Stimulated activated CD8-positive, alpha-beta memory T cell treated with anti-CD3 and anti-CD28 coated beads, Interleukin-15, amount 100 ng/mL, for 1 hour (primary cell): ENCODE data around the gene PPP1R9A.

ENCODE experiments used
- DNase-seq: peaks from one replicate; pipeline ENCODE4 v3.0.0-alpha.2; 2020; ENCODE audit warnings: low read depth

The PPP1R9A gene

DNA sequence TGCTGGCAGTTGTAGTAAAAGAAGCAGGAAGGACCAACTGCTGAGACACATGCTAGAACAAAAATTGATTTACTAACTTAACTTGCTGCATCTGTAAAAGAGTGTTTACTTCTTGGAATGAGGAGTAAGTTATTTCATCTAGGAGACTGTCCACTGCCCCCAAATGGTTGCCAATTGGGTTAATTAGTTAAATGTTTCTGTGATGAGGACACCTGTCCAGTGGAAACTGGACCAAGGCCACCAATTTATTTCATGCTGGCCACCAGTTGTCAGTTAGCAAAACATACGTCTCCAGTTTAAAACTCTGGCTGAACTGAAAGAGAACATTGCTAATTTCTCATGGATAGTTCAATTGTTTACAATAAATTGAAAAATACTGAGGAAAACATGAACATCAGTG lies 191.7 kb downstream of the PPP1R9A start:
- DNase-seq: no peak

DNA sequence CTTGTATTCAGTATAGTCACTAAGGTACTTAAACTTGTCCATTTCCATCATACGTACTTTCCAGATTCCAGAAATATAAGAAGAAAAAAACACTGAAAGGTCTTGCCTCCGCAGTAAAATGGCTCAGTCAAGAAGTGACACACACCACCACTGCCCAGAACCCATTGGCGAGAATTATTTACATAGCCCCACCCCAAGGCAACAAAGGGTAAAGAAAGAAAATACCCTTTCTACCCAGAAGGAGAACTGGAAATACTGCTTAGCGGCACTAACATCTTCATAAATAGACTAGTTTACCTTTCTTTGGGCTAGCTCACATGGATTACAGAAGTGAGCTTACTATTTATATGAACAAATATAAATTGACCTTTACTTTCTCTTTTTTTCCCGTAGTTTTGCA lies 194.0 kb downstream of the PPP1R9A start:
- DNase-seq: no peak

DNA sequence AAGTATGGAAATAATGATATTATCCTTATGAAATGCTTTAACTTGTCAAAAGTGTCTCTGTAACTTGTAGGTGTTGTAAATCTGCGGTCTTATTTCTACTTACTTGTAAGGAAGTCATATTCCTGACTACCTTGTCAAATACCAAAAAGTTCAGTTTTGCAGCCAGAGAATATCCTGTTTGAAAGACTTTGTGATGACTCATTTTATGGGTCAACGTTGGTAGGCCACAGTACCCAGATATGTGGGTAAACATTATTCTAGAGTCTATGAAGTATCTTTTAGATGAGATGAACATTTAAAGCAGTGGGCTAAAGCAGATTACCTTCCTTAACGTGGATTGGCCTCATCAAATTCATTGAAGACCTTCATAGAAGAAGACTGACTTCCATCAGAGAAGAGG lies 195.3 kb downstream of the PPP1R9A start:
- no peak for DNase-seq

DNA sequence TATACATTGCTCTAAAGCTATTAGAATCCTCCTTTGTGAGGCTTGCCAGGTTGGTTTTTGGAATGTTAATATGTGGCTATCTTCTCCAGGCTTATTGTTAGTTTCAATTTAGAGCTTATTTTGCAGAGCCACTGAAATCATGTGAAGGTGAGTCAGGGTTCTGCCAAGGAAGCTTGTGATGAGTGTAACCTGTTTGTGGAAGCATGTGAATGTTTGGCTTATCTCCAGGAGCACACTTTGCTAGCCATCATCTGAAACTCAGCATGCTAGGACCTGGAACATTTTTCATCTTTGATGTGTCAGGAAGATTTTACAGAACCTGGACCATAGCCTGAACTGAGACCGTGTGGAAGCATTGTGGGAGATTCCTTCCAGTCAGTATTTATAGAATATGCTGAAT lies 197.3 kb downstream of the PPP1R9A start:
- no peak for DNase-seq

DNA sequence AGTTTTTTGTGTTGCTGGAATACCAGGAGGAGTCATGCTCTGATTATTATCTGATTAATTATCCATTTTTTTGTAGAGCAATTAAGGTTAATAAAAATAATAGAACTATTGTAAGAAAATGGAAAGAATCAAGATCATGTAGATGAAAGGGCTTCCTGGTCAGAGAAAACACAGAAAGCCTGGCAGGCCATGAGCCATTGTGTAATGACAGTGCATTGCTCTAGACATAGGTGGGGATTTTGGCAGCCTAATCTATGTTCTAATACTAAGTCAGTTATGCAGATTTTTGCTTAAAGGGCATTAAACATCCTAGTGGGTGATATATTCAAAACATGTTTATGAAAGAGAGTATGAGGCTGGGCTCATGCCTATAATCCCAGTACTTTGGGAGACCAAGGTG lies 198.2 kb downstream of the PPP1R9A start:
- DNase-seq: no peak

DNA sequence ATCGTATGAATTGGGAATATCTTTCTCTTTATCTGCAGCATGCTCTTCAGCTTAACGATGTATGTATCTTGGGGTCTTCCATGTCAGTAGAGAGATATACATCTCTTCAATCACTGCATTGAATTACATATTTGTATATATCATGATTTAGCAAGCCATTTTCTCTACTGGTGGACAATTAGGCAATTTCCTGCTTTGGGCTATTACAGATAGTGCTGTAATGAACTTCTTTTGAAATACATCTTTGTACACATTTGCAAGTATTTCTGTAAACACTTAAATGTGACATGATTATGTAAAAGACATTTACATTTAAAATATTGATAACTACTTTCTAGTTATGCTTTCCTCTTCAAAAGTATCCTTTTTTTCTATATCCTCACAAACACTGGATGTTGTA lies 199.0 kb downstream of the PPP1R9A start:
- DNase-seq: no peak

DNA sequence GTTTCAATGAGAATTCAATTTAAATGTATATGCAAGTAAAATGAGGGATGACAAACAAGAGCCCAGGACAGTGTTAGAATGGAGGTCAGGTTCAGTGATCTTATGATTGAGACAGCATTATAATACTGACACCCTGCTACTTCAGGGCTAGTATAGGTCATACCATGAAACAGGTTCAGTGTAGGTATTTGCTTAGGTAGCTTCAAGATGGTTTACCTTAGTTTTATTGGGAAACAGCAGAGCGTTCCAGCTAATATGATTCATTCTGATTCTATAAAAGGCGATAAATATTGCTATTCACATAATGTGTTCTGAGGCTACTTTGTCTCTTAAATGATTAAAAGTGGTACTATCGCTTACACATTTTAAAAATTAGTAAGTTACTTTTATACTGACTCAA lies 203.3 kb downstream of the PPP1R9A start:
- no peak for DNase-seq

DNA sequence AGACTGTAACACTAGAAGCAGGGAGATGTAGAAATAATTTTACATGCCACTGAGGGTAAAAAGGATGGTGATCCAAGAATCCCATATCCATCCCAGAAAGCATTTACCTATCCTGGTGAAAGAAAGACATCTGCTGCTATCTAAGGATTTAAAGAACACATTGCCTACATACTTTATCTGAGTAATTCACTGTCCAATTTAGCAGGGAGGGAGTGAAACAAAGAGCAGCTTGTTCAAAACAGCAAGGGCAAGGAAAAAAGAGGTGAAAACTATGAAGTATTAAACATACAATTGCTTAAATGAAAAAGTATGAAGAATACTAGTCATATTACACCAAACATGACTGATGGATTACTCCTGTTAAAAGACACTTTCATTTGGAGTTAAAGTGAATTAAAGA lies 206.2 kb downstream of the PPP1R9A start:
- DNase-seq: no peak

DNA sequence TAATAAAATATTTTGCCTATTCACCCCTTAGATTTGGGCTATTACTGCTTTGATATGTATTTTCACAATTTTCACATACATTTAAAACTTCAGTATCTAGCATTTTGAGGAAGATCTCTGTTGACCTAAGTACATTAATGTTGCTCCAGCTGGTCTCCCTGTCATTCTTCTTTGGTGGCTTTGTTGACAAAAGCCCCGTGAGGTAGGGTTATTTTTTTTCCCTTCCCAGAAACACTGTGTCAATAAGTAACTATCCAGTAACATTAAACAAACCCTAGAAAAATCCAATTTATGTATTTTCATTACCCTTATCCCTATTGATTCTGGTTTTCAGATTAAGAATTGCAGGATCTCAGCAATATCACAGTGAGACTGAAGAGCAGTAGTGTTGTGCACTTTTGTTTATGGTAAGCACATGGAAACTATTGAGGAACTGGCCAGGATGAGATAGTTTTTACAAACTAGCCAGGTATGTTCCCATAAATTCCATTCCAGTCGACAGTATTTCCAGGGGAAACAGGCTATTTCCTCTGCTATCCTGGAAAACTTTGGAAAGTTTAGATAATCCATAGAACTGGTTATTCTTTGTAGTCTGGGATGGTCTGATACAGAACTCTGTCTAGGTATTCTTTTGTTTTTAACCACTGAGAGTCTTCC lies 218.8 kb downstream of the PPP1R9A start:
- DNase-seq: no peak

DNA sequence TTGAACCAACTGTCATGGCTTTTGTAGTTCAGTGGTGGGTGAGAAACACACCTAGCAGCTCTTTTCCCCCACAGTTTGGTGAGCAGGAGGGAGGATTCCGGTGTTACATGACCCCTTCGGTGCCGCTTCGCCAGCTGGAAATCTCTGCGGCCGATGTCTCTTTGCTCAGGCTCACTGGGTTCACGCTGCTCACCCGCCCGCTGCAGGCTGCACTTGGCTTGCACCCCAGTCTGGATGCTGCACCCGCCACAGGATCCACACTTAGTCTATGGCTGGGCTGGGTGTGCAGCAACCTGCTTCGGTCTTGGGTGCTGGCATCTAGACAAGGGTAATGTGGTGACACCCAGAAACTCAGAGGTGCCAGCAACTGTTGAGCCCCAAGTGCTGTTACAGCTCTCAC lies 225.1 kb downstream of the PPP1R9A start:
- no peak for DNase-seq

DNA sequence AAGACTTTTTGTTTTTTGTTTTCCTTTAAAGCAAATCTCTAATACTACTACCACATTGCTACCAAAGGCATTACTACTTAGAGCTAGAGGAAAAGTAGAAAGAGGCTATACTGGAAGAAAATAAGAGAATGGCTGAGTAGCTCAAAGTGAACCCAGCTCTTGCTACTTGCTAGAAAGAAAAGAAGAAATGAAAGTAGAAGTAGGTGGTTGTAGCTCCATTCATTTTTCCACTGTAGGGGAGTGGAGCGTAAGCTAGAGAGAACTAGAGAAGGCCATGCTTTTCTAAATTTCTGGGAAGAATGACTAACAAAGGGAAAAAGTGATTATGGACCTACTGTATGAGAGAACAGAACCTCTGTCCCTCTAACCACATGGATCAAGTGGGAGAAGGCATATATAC lies 232.5 kb downstream of the PPP1R9A start:
- no peak for DNase-seq

DNA sequence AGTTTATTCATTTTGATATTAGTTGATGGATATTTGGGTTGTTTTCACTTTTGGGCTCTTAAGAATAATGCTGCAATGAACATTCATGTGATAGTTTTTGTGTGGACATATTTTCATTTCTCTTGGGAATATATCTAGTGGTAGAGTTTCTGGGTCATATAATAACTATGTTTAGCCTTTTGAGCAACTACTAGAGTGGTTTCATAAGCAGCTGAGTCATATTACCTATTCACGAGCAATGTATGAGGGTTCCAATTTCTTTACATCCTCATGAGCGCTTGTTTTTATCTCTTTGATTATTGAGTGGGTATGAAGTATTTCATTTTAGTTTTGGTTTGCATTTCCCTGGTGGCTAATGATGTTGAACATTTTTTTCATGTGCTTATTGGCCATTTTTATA lies 234.4 kb downstream of the PPP1R9A start:
- no peak for DNase-seq

DNA sequence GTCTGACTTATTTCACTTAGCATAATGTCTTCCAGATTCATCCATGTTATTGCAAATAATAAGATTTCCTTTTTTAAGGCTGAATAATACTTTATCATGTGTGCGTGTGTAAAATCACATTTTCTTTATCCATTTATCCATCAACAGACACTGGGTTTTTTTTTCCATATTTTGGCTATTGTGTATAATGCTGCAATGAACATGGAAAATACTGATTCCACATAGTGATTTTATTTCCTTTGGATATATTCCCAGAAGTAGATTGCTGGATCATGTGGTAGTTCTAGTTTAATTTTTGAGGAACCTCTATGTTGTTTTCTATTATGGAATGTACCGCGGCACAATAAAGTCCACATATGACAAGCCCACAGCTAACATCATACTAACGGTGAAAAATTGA lies 236.9 kb downstream of the PPP1R9A start:
- DNase-seq: no peak

DNA sequence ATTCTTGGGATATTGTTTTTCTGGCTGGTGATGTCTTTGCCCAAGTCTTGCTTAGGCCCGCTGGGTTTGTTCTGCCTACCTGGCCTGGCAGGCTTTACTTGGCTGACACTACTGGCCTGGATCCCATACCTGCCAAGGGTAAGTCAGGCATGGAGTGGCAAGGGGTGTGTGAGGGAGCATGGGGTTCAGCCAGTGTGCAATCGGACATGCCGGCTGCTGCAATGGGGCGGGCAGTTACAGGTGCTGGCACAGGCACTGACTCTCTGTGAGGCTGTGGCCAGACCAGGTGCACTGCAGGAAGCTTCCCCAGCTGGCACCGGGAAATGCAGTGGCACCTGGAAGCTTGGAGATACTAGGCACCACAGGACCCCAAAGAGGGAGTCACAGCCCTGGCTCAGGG lies 248.6 kb downstream of the PPP1R9A start:
- no peak for DNase-seq

DNA sequence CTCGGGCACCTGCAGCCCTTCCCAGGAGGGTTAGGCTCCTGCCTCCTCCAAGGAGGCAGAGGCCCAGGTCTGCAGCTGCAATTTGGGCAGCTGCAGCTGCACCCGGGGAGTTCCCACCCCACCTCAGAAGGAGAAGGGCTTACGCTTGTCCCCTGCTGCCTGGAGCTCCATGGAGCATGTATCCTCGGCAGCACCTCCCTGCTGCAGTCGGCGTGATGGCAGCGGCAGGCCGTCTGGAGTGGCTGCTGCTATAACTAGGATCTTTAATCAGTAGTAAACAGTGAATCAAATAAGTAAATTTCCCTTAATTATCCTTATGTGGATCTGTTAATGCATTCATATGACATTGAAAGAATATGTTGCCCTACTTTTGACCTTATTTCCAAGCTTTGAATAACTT lies 250.0 kb downstream of the PPP1R9A start:
- no peak for DNase-seq

DNA sequence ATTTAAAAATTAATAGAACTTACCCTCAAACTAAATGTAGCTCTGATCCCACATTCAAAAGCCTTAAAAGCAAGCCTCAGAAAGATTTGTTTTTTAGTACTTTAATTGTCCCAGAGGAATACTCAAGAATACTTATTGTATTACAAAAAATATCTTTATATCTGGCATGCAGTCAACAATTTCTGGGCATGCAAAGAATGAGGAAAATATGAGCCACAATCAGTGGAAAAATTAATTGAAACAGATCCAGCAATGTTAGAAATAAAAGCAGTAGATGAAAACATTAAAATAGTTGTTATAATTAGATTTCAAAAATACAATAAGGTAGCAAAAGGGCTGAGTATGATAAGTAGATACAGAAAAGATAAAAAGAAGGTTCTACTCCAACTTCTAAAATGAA lies 262.3 kb downstream of the PPP1R9A start:
- no peak for DNase-seq

DNA sequence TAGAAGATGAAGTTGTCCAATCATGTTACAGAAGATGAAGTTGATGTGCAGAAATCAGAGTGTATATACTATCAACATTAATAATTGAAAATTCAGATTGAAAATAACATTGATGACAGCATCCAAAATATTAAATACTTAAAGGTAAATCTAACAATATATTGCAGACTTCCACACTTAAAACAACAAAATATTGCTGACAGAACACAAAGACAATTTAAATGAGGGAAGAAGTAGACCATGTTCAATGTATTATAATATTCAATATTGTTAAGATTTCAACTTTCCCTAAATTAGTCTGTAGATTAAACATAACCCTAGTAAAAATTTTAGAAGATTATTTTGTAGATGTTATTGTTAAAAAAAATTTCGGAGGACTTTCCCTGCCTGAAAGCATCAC lies 265.0 kb downstream of the PPP1R9A start:
- no peak for DNase-seq

DNA sequence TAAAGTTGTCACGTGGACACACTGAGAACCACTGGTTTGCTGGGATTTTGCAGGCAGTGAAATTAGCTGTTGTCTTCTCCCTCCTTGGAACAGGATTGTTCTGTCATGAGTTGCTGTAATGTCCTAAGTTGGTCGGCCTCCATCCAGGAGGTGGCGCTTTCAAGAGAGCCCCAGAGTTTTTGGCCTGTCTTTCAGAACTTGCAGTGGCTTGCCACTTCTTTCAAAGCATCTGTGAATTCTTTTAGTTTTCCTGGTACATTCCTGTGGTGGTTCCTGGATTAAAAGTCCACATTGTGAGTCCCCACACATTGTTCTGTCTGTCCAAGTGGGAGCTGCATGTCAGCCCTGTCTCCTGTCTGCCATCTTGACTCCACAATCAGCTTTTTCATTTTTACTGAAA lies 283.1 kb downstream of the PPP1R9A start:
- DNase-seq: no peak

DNA sequence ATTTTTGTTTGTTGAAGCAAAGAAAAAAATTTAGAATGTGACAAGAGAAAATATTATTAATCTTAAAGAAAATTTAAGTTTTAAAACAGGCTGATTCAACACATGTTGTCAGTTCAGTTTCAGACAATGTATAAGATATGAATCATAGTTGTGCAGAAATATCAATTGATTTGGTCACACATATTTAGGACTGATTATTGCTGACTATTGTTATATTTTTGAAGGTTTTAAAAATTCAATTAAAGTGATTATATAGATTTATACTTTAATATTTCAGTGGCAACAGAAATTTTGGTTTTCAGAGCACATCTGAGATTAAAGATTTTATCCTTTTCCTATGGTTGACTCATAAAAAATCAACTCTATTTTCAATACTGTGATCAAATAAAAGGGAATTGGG lies 284.4 kb downstream of the PPP1R9A start:
- no peak for DNase-seq

DNA sequence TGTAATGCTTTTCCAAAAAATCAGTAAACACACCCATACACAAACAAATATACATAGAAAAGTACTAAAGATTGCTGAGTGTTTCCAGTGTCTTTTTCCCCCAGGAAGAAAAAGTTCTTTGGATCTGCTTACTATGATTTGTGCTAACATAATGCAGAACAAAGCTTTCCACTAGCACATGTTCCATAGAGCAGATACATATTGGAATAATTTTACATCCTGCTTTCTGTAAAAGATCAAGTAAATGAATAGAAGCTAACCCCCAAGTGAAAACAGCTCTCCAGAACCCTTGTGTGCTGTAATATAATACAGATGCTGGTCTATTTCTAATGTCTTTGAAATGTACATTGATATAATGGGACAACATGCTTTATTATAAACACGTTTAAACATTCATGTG lies 291.5 kb downstream of the PPP1R9A start:
- DNase-seq: no peak

DNA sequence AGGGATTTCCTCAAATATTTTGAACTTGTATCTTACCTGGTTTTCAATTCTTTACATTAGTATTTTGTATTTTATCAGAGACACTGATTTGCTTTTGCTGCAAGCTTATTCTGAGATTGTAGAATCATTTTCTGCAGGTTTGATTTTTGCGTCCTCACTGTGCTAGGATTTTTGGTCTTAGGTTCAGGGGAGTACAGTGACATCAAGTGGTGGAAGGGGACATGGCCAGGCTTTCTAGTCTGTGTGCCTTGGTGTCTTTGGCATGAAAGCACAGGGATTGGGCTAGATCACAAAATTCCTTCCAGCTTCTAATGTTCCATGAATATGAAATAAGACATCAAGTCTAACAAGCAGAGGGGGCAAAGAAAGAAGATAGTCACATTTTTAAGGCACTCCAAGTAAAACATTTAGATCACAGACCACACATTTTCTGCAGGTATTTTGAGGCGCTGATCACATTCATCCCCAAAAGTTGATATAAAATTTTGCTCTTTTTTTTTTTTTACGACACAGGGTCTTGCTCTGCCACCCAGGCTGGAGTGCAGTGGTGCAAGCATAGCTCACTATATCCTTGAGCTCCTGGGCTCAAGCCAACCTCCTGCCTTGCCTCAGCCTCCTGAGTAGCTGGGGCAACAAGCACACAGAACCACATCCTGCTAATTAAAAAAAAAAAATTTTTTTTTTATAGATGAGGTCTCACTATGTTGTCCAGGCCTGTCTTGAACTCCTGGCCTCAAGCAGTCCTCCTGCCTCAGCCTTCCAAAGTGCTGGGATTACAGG lies 292.6 kb downstream of the PPP1R9A start:
- DNase-seq: no peak

DNA sequence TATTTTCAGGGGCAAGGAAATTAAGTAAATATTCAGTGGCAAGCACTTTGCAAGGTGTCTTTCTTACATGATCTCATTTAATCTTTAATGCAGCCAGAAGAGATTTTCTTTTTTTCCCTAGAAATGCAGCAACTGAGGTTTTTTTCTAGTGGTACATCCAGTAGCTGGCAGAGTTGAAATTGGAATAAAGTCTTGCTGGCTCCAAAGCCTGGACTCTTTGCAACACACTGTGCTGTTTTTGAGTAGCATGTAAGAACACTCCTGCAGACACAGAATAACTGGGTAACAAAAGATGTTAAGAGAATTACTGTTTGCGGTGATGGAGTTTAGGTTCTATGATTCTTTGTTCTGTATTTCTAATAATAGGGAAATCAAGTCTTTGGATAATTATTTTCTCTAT lies 293.3 kb downstream of the PPP1R9A start:
- DNase-seq: no peak

DNA sequence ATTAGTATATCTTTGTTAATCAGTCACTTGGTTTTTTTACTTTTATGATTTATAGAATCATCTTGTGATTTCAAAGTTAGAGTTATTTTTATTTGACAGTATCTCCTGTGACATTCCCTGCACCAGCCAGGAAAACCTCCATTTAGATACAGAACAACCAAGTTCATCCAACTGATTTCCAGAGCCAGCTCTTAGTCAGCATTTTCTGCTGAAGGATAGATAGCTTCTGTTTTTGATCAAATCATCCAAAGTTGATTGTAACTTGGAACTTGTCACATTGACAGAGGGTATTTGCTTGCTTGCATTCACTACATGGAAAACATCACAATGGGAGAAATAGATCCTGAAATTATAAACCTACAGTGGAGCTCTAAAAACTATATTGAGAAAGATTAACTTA lies 294.3 kb downstream of the PPP1R9A start:
- DNase-seq: no peak

DNA sequence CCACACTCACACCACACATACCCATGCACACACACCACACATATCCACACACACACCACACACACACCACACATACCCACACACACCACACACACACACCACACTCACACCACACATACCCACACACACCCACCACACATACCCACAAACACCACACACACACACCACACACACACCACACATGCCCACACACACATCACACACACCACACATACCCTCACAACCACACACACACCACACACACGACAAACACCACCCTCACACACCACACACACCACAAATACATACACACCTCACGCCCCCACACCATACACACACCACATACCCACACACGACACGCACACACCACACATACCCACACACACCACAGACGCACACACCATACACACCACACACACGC lies 297.2 kb downstream of the PPP1R9A start:
- DNase-seq: no peak
